Neural cell (in vitro differentiated cells): Measurements from ENCODE around the gene PRKCE.

ENCODE experiments used
- CTCF ChIP-seq: fragments of 450-650 bp; IDR thresholded peaks from 2 replicates; pipeline ENCODE4 v1.5.1; 2014; ENCODE audit warnings: antibody characterized with exemption, mild to moderate bottlenecking, moderate library complexity; ENCODE audit not compliant: poor library complexity, severe bottlenecking
- EP300 ChIP-seq: fragments of 450-650 bp; conservative IDR thresholded peaks from 2 replicates; pipeline ENCODE4 v1.6.1; 2014; ENCODE audit warnings: antibody characterized with exemption, mild to moderate bottlenecking, moderate library complexity; ENCODE audit not compliant: poor library complexity, severe bottlenecking
- MXI1 ChIP-seq: fragments of 450-650 bp; conservative IDR thresholded peaks from 2 replicates; pipeline ENCODE4 v1.6.1; 2014; ENCODE audit warnings: antibody characterized with exemption, mild to moderate bottlenecking; ENCODE audit not compliant: poor library complexity, severe bottlenecking
- POLR2AphosphoS5 ChIP-seq: IDR thresholded peaks from 2 replicates; pipeline ENCODE4 v1.6.1; 2012

GRCh38 chr2:45841752-45842407, 190.4 kb downstream of the PRKCE start:
- TF ChIP-seq CTCF (no peak), MXI1 (no peak), POLR2AphosphoS5 (no peak), EP300 (no peak)
